GM19467 (cell line): ENCODE data around the gene RBPMS2.

ENCODE experiments used
- ATAC-seq: cut with Tn5 transposase; IDR thresholded peaks from one replicate; pipeline ENCODE4 v1.9.1; 2021; ENCODE audit warnings: mild to moderate bottlenecking, moderate library complexity; ENCODE audit not compliant: unreplicated experiment

RBPMS2 gene

DNA sequence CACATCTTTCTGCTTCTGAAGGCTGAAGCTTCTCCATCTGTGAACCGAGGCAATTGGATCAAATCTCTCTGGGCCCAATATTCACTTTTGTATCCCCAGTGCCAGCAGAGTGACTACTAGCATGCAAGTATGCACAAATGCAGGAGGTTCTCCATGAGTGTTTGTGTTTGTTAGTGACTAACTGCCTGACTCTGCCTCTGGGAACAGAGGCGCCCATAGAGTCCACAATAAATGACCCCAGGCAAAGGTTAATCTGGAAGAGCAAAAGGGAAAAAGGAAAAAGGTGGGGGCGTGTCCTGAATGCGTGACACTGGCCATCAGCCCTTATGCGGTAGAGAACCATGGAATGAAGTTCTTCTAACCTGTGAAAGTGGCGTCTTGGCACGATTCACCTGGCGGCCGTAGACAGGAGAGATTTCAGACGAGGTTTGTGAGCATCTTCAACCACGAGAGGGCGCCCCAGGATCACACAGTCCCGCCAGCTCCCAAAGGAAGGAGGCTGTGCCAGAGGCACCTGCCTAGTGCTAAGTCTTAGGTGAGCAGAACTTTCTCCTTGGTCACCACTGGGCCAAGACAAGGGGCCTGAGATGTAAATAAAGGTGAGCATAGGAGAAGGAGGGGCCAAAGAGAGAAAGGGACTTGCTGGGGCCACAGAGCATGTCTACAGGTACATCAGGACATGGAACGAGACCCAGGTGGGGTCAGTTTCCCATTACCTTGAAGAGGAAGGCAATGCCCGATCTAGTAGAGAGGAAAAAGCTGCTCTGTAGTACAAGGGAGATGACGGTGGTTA lies 44.2 kb downstream of the RBPMS2 start:
- ATAC-seq: no peak

DNA sequence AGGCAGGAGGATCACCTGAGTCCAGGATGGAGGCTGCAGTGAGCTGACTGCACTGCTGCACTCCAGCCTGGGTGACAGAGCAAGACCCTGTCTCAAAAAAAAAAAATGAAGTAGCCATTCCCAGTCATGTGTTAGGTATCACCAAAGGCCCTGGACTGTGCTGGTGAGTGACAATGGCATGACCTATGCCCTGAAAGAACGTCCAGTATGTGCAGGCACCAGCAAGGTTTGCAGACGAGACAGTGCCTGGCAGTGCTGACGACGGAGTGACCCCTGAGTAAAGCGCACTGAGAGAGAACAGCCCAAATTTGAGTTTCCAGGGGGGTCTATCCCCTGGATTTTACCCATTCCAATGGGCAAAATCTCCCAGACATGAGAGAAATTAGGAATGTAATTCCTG lies 45.2 kb downstream of the RBPMS2 start:
- ATAC-seq: no peak

DNA sequence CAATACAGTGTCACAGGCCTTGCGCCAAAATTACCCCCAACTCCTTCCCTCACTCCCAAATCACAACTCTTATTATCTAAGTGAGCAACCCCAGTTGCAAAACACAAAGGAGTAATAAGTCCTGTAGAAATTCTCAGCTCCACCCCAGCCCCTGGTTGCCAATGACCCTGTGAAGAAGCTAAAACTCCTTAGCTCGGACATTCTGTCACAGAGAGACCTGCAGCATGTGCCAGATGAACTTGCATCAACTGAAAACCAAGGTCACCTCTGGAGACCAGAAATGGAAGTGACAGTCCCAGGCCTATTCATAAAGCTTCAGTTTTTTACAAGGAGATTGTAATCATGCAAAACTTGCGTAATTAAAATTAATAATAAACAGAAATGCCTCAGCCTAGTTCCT lies 55.2 kb downstream of the RBPMS2 start:
- ATAC-seq: no peak

GRCh38 chr15:64717735-64718495 lies 57.5 kb downstream of the RBPMS2 start:
- no peak for ATAC-seq

DNA sequence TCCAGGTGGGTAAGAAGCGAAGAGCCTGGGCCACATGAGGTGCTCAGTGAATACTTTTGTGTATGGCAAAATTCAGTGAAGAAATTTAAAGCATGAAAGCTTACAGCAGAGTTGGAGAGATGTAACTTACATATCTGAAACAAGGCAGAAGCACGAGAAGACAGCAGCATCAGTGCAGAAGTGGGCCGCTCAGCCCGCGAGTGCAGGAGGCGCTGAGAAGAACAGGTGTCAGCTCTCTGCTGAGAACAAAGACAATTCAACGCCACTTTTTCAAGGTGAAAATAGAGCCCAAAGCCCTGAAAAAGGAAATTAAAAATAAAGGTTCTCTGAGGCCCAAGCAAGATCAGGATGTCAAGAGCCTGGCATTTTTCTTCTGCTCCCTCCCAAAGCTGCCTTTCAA lies 58.3 kb downstream of the RBPMS2 start:
- no peak for ATAC-seq

DNA sequence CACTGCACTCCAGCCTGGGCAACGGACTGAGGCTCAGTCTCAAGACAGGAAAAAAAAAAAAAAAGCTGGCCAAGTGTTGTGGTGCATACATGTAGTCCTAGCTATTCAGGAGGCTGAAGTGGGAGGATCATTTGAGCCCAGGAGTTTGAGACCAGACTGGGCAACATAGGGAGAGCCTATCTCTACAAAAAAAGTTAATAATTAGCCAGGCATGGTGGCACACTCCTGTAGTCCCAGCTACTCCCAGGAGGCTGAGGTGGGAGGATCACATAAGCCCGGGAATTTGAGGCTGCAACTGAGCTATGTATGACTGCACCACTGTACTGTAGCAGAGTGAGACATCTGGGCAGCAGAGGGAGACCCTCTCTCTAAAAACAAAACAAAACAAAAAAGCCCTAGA lies 58.9 kb downstream of the RBPMS2 start:
- ATAC-seq: no peak

DNA sequence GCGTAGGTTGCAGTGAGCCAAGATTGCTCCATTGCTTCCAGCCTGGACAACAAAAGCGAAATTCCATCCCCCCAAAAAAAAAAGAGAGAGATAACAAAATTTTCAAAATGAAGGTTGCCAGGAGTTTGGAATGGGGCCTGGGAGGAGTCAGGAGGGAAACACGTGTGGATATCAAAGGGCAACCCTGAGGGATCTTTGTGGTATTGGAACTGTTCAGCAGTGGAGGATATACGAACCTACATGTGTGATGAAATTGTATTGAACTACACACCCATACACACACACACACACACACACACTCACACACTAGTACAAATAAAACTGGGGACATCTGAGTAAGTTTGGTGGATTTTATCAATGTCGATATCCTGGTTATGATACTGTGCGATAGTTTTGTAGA lies 61.8 kb downstream of the RBPMS2 start:
- no peak for ATAC-seq

GRCh38 chr15:64712353-64712752 lies 63.0 kb downstream of the RBPMS2 start:
- ATAC-seq: no peak

- no peak for ATAC-seq
Observed at GRCh38 chr15:64710676-64711428, 64.5 kb downstream of the RBPMS2 start.

DNA sequence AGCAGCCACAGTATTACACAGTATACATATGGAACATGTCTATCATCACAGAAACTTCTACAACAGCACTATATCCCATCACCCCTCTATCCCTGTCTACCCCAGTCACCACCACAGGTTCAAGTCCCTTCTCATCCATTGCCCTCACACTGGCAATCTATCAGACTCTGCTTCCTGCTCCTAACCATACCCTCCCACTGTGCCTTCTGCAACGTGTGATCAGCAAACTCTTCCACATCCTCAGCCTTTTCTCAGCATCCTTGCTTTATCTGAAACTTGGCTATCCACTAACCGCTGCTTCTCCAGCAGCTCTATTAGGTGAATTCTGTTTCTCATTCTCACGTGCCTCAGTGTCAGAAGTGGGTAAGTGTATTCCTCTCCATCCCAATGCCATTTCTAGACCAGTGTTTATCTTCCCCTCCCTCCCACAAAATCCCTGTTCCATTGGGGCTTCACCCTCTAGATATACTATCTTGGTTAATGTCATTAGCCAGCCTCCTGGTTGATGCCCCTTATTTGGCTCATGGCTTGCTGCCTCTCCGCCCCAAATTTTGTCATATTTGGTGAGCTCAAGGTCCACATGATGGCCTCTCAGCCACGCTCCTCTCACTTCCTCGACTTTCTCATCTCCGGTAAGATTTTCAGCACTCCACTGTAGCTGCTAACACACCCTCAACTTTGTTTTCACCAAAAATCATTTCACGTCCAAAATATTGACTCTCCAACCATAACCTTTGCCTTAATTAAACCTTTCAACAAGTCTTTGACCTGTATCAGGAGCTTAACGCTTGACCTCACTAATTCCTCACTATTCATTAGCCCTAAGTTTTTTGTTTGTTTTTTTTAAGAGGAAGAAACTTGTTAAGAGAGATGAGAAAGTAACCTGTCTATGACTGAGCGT lies 69.1 kb downstream of the RBPMS2 start:
- no peak for ATAC-seq

- no peak for ATAC-seq
Observed at GRCh38 chr15:64705006-64705405, 70.4 kb downstream of the RBPMS2 start.

DNA sequence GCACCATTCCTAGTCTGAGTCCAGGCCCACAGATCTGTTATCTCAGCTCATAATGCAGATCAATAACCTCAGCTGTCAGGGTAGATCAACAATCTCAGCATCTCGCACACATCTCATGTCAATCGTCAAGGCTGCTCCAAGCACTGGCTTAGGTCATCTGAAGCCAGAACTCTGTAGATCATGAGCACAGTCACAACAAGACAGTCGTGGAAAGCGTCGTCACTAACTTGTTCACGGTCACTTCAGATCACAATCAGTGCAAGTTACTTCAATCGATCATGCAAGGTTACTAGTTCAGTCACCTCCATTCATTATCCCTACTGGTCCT lies 71.8 kb downstream of the RBPMS2 start:
- no peak for ATAC-seq

GRCh38 chr15:64702816-64703631 lies 72.4 kb downstream of the RBPMS2 start:
- peak; percentile 60 for ATAC-seq

DNA sequence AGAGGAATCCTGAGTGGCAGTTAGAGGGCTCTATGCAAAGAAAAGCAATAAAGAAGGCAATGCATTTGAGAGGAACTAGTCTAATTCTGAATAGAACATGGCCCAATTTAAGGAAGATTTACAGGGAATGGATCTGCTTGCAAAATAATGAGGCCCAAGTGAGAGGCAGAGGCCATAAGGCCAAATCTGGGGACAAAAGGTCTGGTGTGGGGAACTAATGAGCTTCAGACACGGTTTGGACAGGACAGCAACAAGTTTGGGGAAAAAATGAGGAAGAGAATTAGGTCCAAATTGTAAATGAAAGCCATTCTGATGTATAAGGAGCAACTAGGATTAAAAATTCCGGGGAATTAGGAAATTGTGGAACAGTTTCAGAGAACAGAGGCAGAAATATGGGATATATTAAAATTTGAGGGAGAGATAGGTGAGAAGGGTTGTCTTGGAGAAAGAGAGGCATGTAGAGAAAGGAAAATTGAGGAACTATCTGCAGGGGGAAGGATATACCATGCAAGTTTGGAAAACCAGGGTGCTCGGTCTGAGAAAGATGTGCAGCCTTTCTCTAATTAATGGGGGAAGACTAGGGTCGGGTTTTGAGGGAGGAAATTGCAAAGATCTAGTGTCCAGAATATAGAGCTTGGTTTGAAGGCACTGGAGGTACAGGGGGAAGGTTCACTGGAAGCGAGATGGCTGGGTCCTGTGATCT lies 73.8 kb downstream of the RBPMS2 start:
- ATAC-seq: no peak

DNA sequence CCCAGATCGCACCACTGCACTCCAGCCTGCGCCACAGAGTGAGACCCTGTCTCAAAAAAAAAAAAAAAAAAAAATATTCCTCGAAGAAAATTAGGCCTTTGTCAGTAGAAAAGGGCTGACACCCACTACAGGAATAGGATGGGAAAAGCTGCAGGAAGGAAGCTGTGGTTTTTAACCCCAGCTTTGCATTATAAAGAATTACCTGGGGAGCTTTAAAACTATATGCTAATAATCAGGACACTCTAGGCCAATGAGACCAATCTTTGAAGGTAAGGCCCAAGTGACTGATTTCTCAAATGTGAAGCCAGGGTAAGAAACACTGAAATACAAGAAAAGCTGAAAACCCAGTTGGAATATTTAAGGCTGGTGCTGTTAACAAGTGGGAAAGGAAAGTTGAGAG lies 74.3 kb downstream of the RBPMS2 start:
- no peak for ATAC-seq

DNA sequence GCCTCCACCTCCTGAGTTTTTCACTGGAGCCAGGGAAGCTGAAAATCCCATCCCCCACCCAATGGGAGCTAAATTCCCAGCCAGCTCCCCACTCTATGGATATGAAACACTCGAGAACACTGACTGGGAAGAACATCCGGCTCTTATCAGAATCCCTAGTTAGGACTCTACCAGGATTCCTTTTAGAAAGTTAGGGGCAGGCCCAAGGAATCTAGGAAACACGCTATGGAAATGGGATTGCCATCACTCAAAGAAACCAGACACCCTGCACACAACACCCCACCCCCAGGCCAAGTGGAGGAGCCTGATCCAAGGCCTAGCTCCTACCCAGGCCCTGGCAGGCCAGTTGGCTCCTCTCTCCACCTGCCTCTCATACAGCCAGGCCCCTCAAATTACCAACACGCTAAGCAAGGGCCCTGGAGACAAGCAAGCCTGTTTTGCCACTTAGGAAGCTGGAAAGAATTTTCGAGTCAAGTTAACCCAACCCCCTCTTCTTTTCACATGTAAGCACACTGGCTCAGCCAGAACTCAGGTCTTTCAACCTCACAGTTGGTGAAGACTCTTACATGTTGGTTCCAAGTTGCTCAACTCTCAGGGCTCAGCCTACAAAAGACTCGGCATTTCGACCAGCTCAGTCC lies 75.5 kb downstream of the RBPMS2 start:
- ATAC-seq: no peak

GRCh38 chr15:64698823-64699222 lies 76.6 kb downstream of the RBPMS2 start:
- no peak for ATAC-seq

GRCh38 chr15:64697911-64698369 lies 77.4 kb downstream of the RBPMS2 start:
- ATAC-seq: no peak

- no peak for ATAC-seq
Observed at GRCh38 chr15:64696481-64696880, 78.9 kb downstream of the RBPMS2 start.
